ENCODE results near the gene DMAC2.
"Not testable (repeated sequence)": the region's sequence is repeated elsewhere in the genome, so short reads cannot be mapped to it uniquely, and the experiment has no call there.

The DMAC2 gene

DNA sequence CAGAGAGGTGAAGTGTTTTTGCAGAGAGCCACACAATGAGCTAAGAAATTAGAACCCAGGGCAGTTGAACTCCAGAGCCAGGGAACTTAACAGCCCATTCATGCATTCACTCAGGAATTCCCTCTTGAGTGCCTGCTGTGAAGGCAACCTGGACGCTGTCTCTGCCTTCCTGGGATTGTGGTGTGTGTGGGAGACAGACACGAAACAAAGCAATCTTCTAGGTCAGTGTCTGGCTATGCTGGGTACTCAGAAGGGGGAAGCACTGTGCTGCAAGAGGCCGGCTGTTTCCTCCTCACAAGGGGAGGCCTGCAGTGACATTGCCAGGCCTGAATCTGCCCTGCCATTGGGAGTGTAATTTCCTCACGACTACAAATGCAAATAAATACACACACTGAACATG, 32.4 kb downstream of the DMAC2 start:
- DNase-seq (ENCODE audit: low read depth, low spot score): no peak
- no peak overlapping the region for H3K4me3 ChIP-seq (ENCODE audit: low read length)

DNA sequence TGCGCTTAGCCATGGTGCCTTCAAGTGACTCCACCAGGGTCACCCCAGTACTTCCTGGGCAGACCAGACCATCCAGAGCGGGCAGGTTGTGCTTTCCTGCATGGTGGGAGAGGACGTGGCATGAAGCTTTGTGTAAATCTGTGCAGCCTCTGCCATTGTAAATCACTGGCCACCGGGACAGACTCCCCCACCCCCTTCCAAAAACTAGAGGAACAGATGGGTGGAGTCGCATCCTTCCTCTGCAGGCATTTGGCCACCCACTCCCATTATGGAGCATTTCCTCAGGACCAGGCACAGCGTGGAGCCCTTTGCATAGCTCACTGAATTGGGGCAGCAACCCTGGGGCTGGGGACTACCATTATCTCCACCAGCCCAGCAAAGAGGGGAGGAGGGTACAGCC, 33.9 kb downstream of the DMAC2 start:
- DNase-seq (ENCODE audit: low read depth, low spot score): no peak
- no peak overlapping the region for H3K4me3 ChIP-seq (ENCODE audit: low read length)

DNA sequence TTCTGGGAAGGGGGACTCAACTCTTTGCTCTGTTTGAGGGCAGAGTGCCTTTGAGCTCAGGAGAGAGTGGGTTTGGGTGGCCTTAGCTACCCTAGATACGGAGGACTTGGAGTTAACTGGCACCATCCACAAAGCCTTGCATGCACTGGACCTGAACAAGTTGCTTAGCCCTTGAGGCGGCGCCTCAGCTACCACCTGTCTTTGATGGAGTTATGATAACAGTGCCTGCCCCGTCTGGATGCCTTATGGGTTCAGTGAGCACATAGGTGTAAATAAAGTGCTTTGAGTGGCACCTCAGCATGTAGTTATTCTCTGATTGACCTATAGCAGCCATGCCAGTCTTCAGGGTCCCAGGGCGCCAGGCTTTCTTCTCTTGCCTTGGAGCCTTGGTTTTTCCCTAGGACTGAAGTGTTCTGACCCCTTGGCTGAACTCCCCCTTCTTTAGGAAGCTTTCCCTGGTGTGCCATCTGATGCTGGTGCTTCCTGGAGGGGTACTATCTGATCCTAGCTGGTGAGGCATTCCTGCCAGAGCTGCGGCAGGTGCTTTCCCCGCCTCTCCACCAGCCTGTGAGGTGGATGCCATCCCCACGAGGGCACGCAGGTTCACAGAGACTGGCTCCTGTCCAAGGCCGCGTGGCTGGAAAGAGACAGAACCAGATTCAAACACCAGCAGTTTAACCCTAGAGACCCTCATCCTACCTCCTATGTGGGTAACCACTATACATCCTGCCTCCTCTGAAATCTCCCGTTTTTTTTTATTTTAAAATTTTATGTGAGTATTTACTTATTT, 36.3 kb downstream of the DMAC2 start:
- DNase-seq (ENCODE audit: low read depth, low spot score): no peak

DNA sequence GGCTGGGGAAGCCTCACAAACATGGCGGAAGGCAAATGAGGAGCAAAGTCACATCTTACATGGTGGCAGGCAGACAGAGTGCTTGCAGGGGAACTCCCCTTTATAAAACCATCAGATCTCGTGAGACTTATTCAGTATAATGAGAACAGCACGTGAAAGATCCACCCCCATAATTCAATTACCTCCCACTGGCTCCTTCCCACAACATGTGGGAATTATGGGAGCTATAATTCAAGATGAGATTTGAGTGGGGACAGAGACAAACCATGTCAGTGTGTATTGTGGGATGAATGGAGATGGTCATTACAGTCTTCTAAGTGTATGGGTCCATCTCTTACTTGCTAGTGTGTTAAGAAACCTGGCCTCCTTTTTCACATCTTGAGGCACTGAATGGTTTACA, 37.7 kb downstream of the DMAC2 start:
- H3K4me3 ChIP-seq (ENCODE audit: low read length): no peak overlapping the region
- DNase-seq (ENCODE audit: low read depth, low spot score): no peak

More for the DNA sequence above, 36.3 kb downstream of the DMAC2 start:
- no peak overlapping the region for H3K4me3 ChIP-seq (ENCODE audit: low read length)

DNA sequence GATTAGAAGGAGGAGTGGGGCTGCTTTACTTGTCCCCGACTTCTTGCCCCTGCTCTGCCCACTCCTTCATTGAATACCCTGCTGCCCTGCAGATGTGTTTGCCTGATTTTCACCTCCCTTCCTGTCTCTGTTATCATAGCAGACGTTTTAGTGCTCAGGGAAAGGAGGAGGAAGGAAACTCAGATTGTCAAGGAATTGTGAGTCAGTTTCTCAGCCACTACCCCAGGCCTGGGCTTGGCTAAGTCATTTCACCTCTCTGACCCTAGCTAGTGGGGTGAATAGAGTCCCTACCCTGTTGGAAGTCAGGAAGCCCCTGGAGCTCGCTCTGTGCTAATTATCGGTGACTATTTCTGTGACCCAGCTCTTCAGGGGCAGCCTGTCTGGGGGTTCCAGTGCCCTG, 38.2 kb downstream of the DMAC2 start:
- H3K4me3 ChIP-seq (ENCODE audit: low read length): no peak overlapping the region
- no peak for DNase-seq (ENCODE audit: low read depth, low spot score)

DNA sequence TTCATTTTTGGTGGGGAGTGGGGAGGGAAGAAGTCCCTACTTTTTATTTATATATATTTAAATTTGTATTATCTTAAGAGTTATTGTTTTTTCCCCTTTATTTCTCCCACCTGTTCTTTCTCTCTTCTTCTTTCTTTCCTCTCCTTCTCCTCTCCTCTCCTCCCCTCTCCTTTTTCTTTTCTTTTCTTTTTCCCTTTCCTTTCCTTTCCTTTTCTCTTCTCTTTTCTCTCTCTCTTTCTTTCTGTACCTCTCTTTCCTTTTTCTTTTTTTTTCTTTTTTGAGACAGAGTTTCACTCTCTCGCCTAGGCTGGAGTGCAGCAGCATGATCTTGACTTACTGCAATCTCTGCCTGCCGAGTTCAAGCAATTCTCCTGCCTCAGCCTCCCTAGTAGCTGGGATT, 40.2 kb downstream of the DMAC2 start:
- no peak overlapping the region for H3K4me3 ChIP-seq (ENCODE audit: low read length)
- DNase-seq (ENCODE audit: low read depth, low spot score): no peak

DNA sequence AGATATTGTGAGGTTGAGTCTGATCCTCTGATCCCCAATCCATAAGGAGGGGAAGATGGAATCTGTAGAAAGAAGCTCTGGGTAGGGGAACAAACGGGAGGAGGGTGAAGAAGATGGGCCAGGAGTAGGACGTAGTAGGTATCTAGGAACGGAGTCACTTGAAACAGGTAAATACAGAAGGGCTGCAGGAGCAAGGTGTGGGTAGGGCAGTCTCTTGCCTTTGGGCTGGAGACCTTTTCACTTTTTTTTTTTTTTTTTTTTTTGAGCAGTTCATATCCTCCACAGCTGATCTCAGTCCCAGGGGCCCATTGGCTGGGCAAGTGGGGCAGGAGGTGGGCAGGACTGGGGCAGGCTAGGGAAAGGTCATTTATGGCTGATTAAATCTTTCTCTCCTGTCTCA, 40.6 kb downstream of the DMAC2 start:
- DNase-seq (ENCODE audit: low read depth, low spot score): no peak
- peak overlapping the region; percentile 59 for H3K4me3 ChIP-seq (ENCODE audit: low read length)

DNA sequence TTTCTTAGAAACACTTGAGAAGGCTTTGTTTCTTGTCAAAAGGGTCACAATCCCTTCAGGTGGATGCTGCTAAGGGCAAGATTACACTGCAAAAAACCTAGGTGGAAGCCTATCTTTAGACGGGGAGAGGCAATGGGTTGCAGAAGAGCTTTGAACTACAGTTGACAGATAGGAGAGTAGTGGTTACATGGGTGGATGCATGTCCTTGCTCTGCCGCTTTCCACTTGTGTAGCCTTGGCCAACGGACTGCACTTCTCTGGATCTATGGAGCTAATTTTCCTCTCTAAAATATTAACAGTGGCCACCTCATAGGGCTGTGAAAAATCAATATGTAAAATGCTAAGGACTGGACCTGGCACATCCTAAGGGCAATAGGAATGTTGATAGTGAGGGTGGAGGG, 41.1 kb downstream of the DMAC2 start:
- DNase-seq (ENCODE audit: low read depth, low spot score): no peak
- H3K4me3 ChIP-seq (ENCODE audit: low read length): peak overlapping the region; percentile 59

DNA sequence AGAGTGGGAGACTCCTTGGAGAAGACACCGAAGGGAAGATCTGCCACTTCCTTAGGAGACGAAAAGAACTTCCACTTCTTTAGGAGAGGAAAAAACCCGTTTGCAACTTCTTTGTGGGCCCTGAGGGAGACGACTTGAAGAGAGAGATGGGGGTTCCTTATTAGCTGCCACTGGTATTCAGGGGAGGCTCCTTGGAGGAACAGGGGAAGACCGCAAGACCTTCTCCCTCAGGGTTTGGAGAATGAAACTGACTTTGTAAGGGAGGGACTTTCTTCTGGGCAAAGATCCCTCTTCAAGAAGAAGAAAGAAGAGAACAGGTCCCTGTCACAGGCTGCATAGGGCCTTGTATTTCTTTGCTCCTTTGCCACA, 41.7 kb downstream of the DMAC2 start:
- peak overlapping the region; percentile 59 for H3K4me3 ChIP-seq (ENCODE audit: low read length)
- DNase-seq (ENCODE audit: low read depth, low spot score): no peak

DNA sequence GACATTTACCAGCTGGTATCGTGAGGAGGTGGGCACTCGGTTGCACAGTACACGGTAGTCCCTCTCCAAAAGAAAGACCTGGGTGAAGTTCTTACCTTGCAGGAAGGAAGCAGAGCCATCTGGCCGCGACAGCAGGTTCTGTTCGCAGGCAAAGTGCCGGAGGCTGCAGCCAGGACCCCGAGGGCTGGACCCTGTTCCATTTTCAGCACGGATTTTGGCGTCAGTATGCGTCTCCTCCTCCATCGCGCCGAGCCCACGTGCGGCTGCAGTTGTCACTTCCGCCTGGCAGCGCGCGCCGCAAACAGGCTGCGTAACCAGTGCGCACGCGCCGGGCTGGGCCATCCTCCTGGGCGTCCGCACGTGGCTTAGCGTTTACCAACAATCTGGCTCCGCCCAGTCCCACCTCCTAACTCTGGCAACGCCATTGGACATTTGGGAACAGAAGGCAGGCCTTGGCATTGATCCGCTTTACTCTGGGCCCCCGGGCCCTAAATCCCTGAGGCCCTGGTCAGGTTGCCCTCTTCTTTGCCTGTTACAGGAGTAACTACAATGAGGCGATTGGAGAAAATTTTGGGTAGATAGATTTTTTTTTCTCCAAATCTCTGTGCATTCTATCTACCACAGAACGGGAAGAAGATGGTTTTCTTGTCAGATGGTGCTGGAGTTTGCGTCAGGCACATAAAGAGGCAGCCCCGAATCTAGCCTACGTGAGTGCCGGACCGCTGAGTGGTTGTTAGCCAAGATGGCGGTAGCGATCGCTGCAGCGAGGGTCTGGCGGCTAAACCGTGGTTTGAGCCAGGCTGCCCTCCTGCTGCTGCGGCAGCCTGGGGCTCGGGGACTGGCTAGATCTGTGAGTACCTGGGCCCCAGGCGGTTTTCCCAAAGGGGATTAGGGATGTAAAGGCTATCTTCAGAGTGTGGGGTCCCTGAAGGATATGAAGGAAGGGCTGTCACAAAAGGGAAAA, 42.3 kb downstream of the DMAC2 start, which contains the start of the genes BCKDHA and EXOSC5:
BCKDHA (plus strand) TSS at position 733 of the 964 bp plus-strand sequence; CDS start at position 743, 10 bp downstream.
EXOSC5 (minus strand) TSS at position 274 of the 964 bp plus-strand sequence; CDS start at position 243, 31 bp downstream.
- H3K4me3 ChIP-seq (ENCODE audit: low read length): peak within 1 kb of the TSS; percentile 59
- peak; percentile 100 for DNase-seq (ENCODE audit: low read depth, low spot score)

DNA sequence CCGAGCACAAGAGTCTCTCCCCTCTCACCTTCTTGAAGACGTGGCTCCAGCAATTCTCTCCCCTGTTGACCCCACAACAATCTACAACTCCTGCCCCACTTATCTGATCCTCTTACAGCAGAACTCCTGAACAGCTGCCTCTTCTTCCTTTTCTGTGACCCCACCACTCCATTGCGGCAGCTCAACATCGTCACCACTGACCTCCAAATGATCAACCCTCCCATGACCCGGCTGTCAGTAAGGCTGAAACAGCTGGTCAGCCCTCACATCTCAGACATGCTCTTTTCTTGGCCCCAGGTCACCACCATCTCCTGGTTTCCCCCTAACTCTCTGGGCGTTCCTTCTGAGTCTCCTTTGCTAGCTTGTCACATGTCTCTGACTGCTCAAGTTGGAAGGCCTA, 44.4 kb downstream of the DMAC2 start:
- no peak overlapping the region for H3K4me3 ChIP-seq (ENCODE audit: low read length)
- no peak for DNase-seq (ENCODE audit: low read depth, low spot score)

DNA sequence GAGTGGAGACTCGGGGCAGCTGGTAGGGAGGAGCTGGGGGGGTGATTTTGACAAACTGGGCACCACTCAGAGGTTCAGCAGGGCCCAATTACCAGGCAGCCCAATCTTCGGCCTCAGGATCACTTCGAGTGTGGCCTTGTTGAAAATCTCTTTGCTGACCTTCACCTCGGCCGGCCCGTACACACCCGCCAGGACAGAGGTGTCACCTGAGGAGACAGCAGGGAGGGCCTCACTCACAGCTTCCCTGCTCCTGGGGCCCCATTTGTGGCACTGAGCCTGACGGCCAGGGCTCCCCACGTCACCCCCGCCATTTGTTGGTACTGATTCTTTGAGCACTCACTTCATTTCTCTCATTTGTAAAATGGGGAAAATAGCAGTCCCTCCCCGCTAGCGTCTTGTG, 46.9 kb downstream of the DMAC2 start:
- no peak for DNase-seq (ENCODE audit: low read depth, low spot score)

DNA sequence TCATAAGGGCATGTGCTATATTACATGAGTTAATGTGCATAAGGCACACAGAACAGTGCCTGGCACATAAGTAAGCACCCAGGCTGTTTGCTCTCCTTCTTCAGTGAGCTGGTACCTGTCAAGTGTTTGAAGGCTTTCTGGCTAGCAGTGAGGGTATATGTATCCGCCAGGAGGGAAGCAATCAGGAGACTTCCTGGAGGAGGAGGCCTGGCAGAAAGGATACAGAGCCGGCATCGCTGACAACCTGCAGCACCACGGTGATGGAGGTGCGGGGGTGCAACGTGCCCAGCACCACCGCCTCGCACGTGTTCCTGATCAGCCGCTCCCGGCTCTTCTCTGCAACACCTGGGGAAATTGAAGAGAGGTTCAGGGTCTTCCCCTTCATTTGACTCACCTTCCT, 48.1 kb downstream of the DMAC2 start:
- no peak overlapping the region for H3K4me3 ChIP-seq (ENCODE audit: low read length)
- no peak for DNase-seq (ENCODE audit: low read depth, low spot score)

More for the DNA sequence above, 46.9 kb downstream of the DMAC2 start:
- no peak overlapping the region for H3K4me3 ChIP-seq (ENCODE audit: low read length)

DNA sequence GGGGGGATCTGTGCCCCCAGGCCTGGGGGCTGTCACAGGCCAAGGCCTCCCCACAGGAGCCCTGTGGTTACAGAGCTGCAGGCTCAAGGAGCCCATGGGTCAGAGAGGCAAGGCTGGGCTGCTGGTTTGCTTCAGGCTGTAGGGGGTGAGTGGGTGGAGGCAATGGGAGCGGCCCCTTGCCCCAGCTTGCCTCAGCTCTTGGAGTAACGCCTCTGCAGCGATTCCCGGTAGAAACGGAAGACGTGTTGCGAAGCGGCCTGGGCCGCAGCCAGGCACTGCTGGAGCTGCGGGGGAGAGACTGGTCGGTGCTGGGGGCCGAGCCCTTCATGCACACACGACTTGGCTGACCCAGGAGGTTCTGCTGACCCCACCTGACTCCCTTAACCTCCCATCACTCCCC, 53.3 kb downstream of the DMAC2 start:
- H3K4me3 ChIP-seq (ENCODE audit: low read length): no peak overlapping the region
- DNase-seq (ENCODE audit: low read depth, low spot score): no peak

DNA sequence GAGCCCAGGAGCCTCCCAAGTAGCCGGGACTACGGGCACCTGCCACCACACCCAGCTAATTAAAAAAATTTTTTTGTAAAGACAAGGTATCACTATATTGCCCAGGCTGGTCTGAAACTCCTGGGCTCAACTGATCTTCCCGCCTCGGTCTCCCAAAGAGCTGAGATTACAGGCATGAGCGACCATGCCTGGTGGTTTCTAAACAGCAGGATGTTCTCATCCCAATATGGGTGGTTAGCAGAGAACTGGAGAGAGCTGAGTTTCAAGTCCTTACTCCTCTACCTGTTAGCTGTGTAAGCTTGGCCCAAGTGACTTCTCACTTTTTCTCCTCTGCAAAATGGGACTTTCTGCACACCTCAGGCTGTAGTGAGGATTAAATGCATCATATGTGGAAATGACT, 55.4 kb downstream of the DMAC2 start:
- no peak overlapping the region for H3K4me3 ChIP-seq (ENCODE audit: low read length)
- no peak for DNase-seq (ENCODE audit: low read depth, low spot score)

DNA sequence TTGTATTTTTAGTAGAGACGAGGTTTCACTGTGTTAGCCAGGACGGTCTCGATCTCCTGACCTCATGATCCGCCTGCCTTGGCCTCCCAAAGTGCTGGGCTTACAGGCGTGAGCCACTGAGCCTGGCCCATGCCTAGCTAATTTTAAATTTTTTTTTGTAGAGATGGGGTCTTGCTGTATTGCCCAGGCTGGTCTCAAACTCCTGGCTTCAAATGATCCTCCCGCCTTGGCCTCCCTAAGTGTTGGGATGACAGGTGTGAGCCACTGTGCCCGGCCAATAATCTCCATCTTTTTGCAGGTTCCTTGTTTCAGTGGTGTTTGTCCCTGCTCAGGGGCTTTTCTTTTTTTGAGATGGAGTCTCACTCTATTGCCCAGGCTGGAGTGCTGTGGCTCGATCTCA, 58.2 kb downstream of the DMAC2 start:
- DNase-seq (ENCODE audit: low read depth, low spot score): not testable (repeated sequence)

More for the DNA sequence above, 58.2 kb downstream of the DMAC2 start:
- not testable (repeated sequence) for H3K4me3 ChIP-seq (ENCODE audit: low read length)

Measured in Jurkat, Clone E6-1 (cell line).